GM12878 (cell line): ENCODE data around the gene C6orf120.

Experiments
- ATF2 ChIP-seq: IDR thresholded peaks from 2 replicates; pipeline ENCODE4 v1.6.1; 2012; ENCODE audit warnings: low read length, inconsistent platforms
- CEBPB ChIP-seq, 2 experiments: fragments of 150-350 bp in 1 of 2; IDR thresholded peaks; 2 replicates each; pipeline ENCODE4 v1.6.1; 2012 to 2014; ENCODE audit warnings: low read depth in 2 of 2, low read length in 2 of 2, borderline replicate concordance in 1 of 2, inconsistent platforms in 1 of 2
- CREB1 ChIP-seq: IDR thresholded peaks from 2 replicates; pipeline ENCODE4 v1.6.1; 2012; ENCODE audit warnings: low read depth, mild to moderate bottlenecking, inconsistent platforms
- CTCF ChIP-seq, 3 experiments: IDR thresholded peaks in 2 of 3; conservative IDR thresholded peaks in 1 of 3; 2 replicates each; pipeline ENCODE4 v1.5.1; 2011; ENCODE audit warnings: low read depth in 3 of 3, low read length in 3 of 3, mild to moderate bottlenecking in 3 of 3, control low read depth in 2 of 3, moderate library complexity in 2 of 3, inconsistent platforms in 1 of 3, mixed read lengths in 1 of 3; ENCODE audit not compliant: control insufficient read depth in 2 of 3, insufficient read depth in 1 of 3; ENCODE audit errors: extremely low read depth in 1 of 3
- E2F4 ChIP-seq: IDR thresholded peaks from 2 replicates; pipeline ENCODE4 v1.6.1; 2012; ENCODE audit warnings: low read depth, low read length, improper control_type of control experiment
- FOXM1 ChIP-seq: IDR thresholded peaks from 2 replicates; pipeline ENCODE4 v1.6.1; 2012; ENCODE audit warnings: low read depth, mild to moderate bottlenecking, inconsistent platforms, low read length, moderate library complexity
- HDAC2 ChIP-seq: fragments of 200-600 bp; sonication (generic); IDR thresholded peaks from 2 replicates; pipeline ENCODE4 v1.6.1; 2017
- MEF2A ChIP-seq: IDR thresholded peaks from 2 replicates; pipeline ENCODE4 v1.6.1; 2011; ENCODE audit warnings: low read depth, mild to moderate bottlenecking, low read length, moderate library complexity; ENCODE audit not compliant: insufficient read depth
- NR2C2 ChIP-seq: IDR thresholded peaks from 2 replicates; pipeline ENCODE4 v1.6.1; 2011; ENCODE audit warnings: borderline replicate concordance, low read depth; ENCODE audit not compliant: control insufficient read depth, insufficient read length
- PAX5 ChIP-seq: IDR thresholded peaks from 2 replicates; pipeline ENCODE4 v1.6.1; 2011; ENCODE audit warnings: low read depth, low read length, borderline replicate concordance
- POLR2A ChIP-seq: IDR thresholded peaks from 2 replicates; pipeline ENCODE4 v1.6.1; 2011; ENCODE audit warnings: low read depth, mild to moderate bottlenecking, low read length
- RB1 ChIP-seq: fragments of 450-650 bp; formaldehyde crosslinking; IDR thresholded peaks from 2 replicates; pipeline ENCODE4 v1.6.1; 2017; ENCODE audit warnings: mild to moderate bottlenecking, borderline replicate concordance
- SIN3A ChIP-seq: IDR thresholded peaks from 2 replicates; pipeline ENCODE4 v1.6.1; 2012; ENCODE audit warnings: low read depth, low read length, improper control_type of control experiment
- ZZZ3 ChIP-seq: IDR thresholded peaks from 2 replicates; pipeline ENCODE4 v1.6.1; 2011; ENCODE audit warnings: low read depth; ENCODE audit not compliant: control insufficient read depth, insufficient read length

- TF ChIP-seq MEF2A = no peak
- no peak for TF ChIP-seq RB1
- no peak for TF ChIP-seq CTCF (IDR thresholded peaks at IDR 0.05 in 2 of 3, conservative IDR thresholded peaks at IDR 0.05 in 1 of 3; ENCODE audit: control insufficient read depth in 2 of 3, extremely low read depth in 1 of 3, insufficient read depth in 1 of 3, low read depth in 3 of 3, low read length in 3 of 3)
- no peak for TF ChIP-seq FOXM1
- no peak for TF ChIP-seq CEBPB (IDR thresholded peaks at IDR 0.05; ENCODE audit: borderline replicate concordance in 1 of 2, low read depth in 2 of 2, low read length in 2 of 2)
- no peak for TF ChIP-seq SIN3A
- TF ChIP-seq POLR2A = no peak
- no peak for TF ChIP-seq ATF2
- TF ChIP-seq E2F4 = no peak
- no peak for TF ChIP-seq ZZZ3
- TF ChIP-seq PAX5 = no peak
- TF ChIP-seq CREB1 = no peak
- TF ChIP-seq HDAC2 = no peak
- no peak for TF ChIP-seq NR2C2
These were observed 45.2 kb upstream of the C6orf120 start for GRCh38 chr6:169656546-169657283.
